ENCODE data around the gene CNTNAP2.

GRCh38 chr7:148261996-148262688 is 2145.5 kb downstream of the CNTNAP2 start:
- TF ChIP-seq, protein P1, sequence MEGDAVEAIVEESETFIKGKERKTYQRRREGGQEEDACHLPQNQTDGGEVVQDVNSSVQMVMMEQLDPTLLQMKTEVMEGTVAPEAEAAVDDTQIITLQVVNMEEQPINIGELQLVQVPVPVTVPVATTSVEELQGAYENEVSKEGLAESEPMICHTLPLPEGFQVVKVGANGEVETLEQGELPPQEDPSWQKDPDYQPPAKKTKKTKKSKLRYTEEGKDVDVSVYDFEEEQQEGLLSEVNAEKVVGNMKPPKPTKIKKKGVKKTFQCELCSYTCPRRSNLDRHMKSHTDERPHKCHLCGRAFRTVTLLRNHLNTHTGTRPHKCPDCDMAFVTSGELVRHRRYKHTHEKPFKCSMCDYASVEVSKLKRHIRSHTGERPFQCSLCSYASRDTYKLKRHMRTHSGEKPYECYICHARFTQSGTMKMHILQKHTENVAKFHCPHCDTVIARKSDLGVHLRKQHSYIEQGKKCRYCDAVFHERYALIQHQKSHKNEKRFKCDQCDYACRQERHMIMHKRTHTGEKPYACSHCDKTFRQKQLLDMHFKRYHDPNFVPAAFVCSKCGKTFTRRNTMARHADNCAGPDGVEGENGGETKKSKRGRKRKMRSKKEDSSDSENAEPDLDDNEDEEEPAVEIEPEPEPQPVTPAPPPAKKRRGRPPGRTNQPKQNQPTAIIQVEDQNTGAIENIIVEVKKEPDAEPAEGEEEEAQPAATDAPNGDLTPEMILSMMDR (IDR thresholded peaks at IDR 0.05): no peak
- TF ChIP-seq EP300 (IDR thresholded peaks at IDR 0.05) (no peak), POLR2A (IDR thresholded peaks at IDR 0.05) (no peak)

All from tibial nerve (tissue), 4 donors.